Upper lobe of right lung (tissue), 1 donor: Measurements from ENCODE around the gene CD1E. TPM values are rescaled to one million over a fixed set of nuclear protein-coding genes. Genes with fewer than 3 reads are reported as not detected.

ENCODE experiments used
- ATAC-seq: fragments of 200-7000 bp; cut with Tn5 transposase; one replicate; pipeline ENCODE4 v1.9.1; 2020; ENCODE audit warnings: mild to moderate bottlenecking, moderate library complexity
- DNase-seq: peaks from one replicate; pipeline ENCODE4 v3.0.0-alpha.2; 2020
- H3K27ac ChIP-seq: fragments of 200-600 bp; one replicate; pipeline ENCODE4 v1.8.0; 2022
- H3K27me3 ChIP-seq: fragments of 200-600 bp; one replicate; pipeline ENCODE4 v1.8.0; 2022; ENCODE audit warnings: mild to moderate bottlenecking
- H3K36me3 ChIP-seq: fragments of 200-600 bp; one replicate; pipeline ENCODE4 v1.8.0; 2022
- H3K4me1 ChIP-seq: fragments of 200-600 bp; one replicate; pipeline ENCODE4 v1.8.0; 2022
- H3K4me3 ChIP-seq: fragments of 200-600 bp; one replicate; pipeline ENCODE4 v1.8.0; 2022; ENCODE audit warnings: mild to moderate bottlenecking
- H3K9me3 ChIP-seq: fragments of 200-600 bp; one replicate; pipeline ENCODE4 v1.8.0; 2022
- intact Hi-C: fragments of 100-400 bp; cut with DNase I; formaldehyde crosslinking; loops from one replicate; pipeline ENCODE4 v1.11.0; 2022
- long read RNA-seq: library from polyadenylated mRNA; unstranded; transcript quantifications from one replicate; pipeline ENCODE4 v2.0.0, GENCODE V29; 2021
- total RNA-seq: library from RNA; stranded (reverse); fragmentation: NEBNext Ultra II Directional; extraction: Animal tissue kit (Norgen Biotek cat#: 25700); gene quantifications from one replicate; pipeline ENCODE4 v1.2.1, GENCODE V29; 2021
- TF ChIP-seq, protein P1 (sequence below): fragments of 200-600 bp; IDR thresholded peaks from one replicate; pipeline ENCODE4 v1.8.0; 2022; ENCODE audit warnings: antibody characterized with exemption
- donor health status: DM: no; HTN: yes; CAD: no; lungs with severe emphysema.

Gene CD1E
- 3.8 TPM for total RNA-seq
- long read RNA-seq, partial matches to known transcripts, result 1 of 5 reads
- long read RNA-seq, other reads (novel, unspliced or antisense), result 0 of 5 reads

GRCh38 chr1:158353303-158354075 lies at the start of gene CD1E:
Gene CD1E (plus strand): TSS chr1:158353894. CDS start chr1:158353989, 95 bp downstream.
- H3K27ac ChIP-seq, result no peak within 1 kb of the TSS
- no peak within 1 kb of the TSS for H3K4me3 ChIP-seq
- no peaks in the 10 kb centered on the region for H3K9me3 ChIP-seq
- intact Hi-C loops, result no loop called here
- DNase-seq (no peak), ATAC-seq (peak; percentile 88)
- H3K27me3 ChIP-seq, result no peaks in the 10 kb centered on the region
- no peaks in the 10 kb centered on the region for H3K36me3 ChIP-seq
- TF ChIP-seq, protein P1, sequence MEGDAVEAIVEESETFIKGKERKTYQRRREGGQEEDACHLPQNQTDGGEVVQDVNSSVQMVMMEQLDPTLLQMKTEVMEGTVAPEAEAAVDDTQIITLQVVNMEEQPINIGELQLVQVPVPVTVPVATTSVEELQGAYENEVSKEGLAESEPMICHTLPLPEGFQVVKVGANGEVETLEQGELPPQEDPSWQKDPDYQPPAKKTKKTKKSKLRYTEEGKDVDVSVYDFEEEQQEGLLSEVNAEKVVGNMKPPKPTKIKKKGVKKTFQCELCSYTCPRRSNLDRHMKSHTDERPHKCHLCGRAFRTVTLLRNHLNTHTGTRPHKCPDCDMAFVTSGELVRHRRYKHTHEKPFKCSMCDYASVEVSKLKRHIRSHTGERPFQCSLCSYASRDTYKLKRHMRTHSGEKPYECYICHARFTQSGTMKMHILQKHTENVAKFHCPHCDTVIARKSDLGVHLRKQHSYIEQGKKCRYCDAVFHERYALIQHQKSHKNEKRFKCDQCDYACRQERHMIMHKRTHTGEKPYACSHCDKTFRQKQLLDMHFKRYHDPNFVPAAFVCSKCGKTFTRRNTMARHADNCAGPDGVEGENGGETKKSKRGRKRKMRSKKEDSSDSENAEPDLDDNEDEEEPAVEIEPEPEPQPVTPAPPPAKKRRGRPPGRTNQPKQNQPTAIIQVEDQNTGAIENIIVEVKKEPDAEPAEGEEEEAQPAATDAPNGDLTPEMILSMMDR, result no peak
- no peaks in the 10 kb centered on the region for H3K4me1 ChIP-seq

DNA sequence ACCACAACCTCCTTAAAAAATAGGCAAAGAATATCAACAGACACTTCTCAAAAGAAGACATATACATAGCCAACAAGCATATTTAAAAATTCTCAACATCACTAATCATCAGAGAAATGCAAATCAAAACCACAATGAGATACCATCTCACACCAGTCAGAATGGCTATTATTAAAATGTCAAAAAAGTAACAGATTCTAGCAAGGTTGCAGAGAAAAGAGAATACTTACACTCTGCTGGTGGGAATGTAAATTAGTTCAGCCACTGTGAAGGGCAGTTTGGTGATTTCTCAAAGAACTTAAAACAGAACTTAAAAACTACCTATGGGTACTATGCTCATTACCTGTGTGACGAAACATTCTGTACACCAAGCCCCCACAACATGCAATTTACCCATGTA lies 43.1 kb upstream of the CD1E start:
- DNase-seq, result no peak
- TF ChIP-seq, protein P1, result no peak
- Histone ChIP-seq H3K27me3 (no peaks in the 10 kb centered on the region), H3K9me3 (peaks cover 8% of the 10 kb centered on the region), H3K36me3 (no peaks in the 10 kb centered on the region), H3K27ac (no peak overlapping the region), H3K4me1 (no peaks in the 10 kb centered on the region), H3K4me3 (no peak overlapping the region)
- ATAC-seq, result no peak
- intact Hi-C loops, result no loop called here

DNA sequence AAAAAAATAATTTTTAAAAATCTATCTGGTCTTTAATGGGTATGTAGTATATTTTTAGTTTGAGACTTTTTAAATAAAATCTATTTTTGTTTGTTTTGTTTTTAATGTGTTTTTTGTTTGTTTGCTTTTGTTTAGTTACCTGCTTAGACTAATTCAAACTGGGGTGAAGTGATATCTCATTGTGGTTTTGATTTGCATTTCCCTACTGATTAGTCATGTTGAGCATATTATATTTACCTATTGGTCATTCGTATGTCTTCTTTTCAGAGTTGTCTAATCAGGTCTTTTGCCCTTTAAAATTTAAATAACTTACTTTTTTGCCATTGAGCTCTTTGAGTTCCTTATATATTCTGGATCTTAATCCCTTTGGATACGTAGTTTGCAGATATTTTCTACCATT lies 42.6 kb upstream of the CD1E start:
- H3K4me1 ChIP-seq, result no peaks in the 10 kb centered on the region
- TF ChIP-seq, protein P1, result no peak
- peaks cover 8% of the 10 kb centered on the region for H3K9me3 ChIP-seq
- ATAC-seq (no peak), DNase-seq (no peak)
- no peak overlapping the region for H3K27ac ChIP-seq
- intact Hi-C loops, result no loop called here
- no peak overlapping the region for H3K4me3 ChIP-seq
- no peaks in the 10 kb centered on the region for H3K36me3 ChIP-seq
- H3K27me3 ChIP-seq, result no peaks in the 10 kb centered on the region

GRCh38 chr1:158323866-158324265 lies 29.8 kb upstream of the CD1E start:
- Histone ChIP-seq H3K27ac (no peak overlapping the region), H3K9me3 (no peaks in the 10 kb centered on the region), H3K27me3 (no peaks in the 10 kb centered on the region), H3K4me1 (no peaks in the 10 kb centered on the region), H3K36me3 (no peaks in the 10 kb centered on the region), H3K4me3 (no peak overlapping the region)
- intact Hi-C loops, result no loop called here
- ATAC-seq (no peak), DNase-seq (no peak)
- TF ChIP-seq, protein P1, result no peak

GRCh38 chr1:158324395-158324794 lies 29.3 kb upstream of the CD1E start:
- intact Hi-C loops, result no loop called here
- no peak overlapping the region for H3K4me3 ChIP-seq
- TF ChIP-seq, protein P1, result no peak
- ATAC-seq (no peak), DNase-seq (no peak)
- H3K9me3 ChIP-seq, result no peaks in the 10 kb centered on the region
- H3K4me1 ChIP-seq, result no peaks in the 10 kb centered on the region
- no peaks in the 10 kb centered on the region for H3K36me3 ChIP-seq
- H3K27me3 ChIP-seq, result no peaks in the 10 kb centered on the region
- no peak overlapping the region for H3K27ac ChIP-seq
